ENCODE measurements around the gene EPHA10. TPM values are rescaled to one million over a fixed set of nuclear protein-coding genes. Genes with fewer than 3 reads are reported as not detected.

The EPHA10 gene
- total and polyA plus RNA-seq, 4 donors, result under 0.01 to 0.09 (median 0.03) TPM; not detected in 1

DNA sequence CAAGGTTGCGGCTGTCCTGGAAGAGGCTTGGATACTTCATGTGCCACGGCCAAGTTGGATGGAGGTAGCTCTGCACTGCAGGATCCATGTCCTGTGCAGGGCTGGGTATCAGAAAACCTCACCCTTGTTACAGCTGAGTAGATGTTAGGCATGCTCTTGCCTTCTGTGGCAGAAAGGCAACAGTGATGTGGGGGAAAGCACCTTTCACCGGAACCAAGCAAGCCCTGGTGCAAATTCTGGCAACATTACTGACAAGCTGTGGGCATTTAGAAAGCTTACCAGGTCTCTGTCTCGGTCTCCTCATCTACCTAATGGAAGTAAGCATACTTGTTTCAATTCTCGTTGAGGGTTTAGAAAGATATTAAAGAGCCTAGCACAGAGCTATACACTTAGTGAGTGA lies 87.1 kb downstream of the EPHA10 start:
- no peak for DNase-seq (ENCODE audit: low spot score)
- Histone ChIP-seq H3K36me3 (ENCODE audit: control insufficient read depth in 4 of 4, insufficient read depth in 3 of 4, low read depth in 1 of 4, low read length in 3 of 4) (peaks cover 0 to 10% (median 3%) of the 10 kb centered on the region in 4 donors), H3K27ac (ENCODE audit: low read depth in 1 of 2, low read length in 2 of 2) (no peak overlapping the region), H3K4me1 (ENCODE audit: control insufficient read depth in 4 of 4, insufficient read depth in 4 of 4, low read length in 3 of 4) (no peaks in the 10 kb centered on the region), H3K9me3 (ENCODE audit: control insufficient read depth in 4 of 4, low read length in 3 of 4) (no peaks in the 10 kb centered on the region), H3K9ac (ENCODE audit: low read depth in 1 of 2, low read length in 2 of 2) (no peak overlapping the region), H3K27me3 (ENCODE audit: control insufficient read depth in 4 of 4, insufficient read depth in 4 of 4, low read length in 3 of 4) (peaks cover 0 to 3% (median 0%) of the 10 kb centered on the region in 4 donors), H3K4me3 (ENCODE audit: low read depth in 1 of 3, low read length in 3 of 3) (no peak overlapping the region)
- WGBS, result 67% methylated on average over 5 of the region's 5 CpGs
- TF ChIP-seq, protein P1, sequence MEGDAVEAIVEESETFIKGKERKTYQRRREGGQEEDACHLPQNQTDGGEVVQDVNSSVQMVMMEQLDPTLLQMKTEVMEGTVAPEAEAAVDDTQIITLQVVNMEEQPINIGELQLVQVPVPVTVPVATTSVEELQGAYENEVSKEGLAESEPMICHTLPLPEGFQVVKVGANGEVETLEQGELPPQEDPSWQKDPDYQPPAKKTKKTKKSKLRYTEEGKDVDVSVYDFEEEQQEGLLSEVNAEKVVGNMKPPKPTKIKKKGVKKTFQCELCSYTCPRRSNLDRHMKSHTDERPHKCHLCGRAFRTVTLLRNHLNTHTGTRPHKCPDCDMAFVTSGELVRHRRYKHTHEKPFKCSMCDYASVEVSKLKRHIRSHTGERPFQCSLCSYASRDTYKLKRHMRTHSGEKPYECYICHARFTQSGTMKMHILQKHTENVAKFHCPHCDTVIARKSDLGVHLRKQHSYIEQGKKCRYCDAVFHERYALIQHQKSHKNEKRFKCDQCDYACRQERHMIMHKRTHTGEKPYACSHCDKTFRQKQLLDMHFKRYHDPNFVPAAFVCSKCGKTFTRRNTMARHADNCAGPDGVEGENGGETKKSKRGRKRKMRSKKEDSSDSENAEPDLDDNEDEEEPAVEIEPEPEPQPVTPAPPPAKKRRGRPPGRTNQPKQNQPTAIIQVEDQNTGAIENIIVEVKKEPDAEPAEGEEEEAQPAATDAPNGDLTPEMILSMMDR (IDR thresholded peaks at IDR 0.05; ENCODE audit: low read depth, low read length, missing input control), result no peak
- TF ChIP-seq HNF4A (conservative IDR thresholded peaks at IDR 0.05), result no peak
- TF ChIP-seq TAF1 (conservative IDR thresholded peaks at IDR 0.05), result no peak
- no peak for TF ChIP-seq RAD21 (IDR thresholded peaks at IDR 0.05)

DNA sequence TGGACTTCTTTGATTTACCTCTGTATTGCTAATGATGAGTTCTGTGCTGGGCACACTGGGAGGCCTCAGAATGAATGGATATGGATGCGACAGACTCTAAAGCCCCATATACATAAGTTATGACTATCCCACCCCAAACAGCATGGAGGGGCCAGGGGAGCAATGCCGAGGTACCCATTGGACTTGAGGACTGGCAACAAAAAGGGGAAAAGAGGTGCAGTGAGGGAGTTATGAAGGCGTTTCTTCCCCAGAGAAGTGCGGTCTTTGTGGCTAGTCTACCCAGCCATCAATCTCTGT lies 87.8 kb downstream of the EPHA10 start:
- Histone ChIP-seq H3K27me3 (ENCODE audit: control insufficient read depth in 4 of 4, insufficient read depth in 4 of 4, low read length in 3 of 4) (peaks cover 0 to 3% (median 0%) of the 10 kb centered on the region in 4 donors), H3K4me1 (ENCODE audit: control insufficient read depth in 4 of 4, insufficient read depth in 4 of 4, low read length in 3 of 4) (no peaks in the 10 kb centered on the region), H3K36me3 (ENCODE audit: control insufficient read depth in 4 of 4, insufficient read depth in 3 of 4, low read depth in 1 of 4, low read length in 3 of 4) (peaks cover 0 to 7% (median 0%) of the 10 kb centered on the region in 4 donors), H3K4me3 (ENCODE audit: low read depth in 1 of 3, low read length in 3 of 3) (no peak overlapping the region), H3K27ac (ENCODE audit: low read depth in 1 of 2, low read length in 2 of 2) (no peak overlapping the region), H3K9ac (ENCODE audit: low read depth in 1 of 2, low read length in 2 of 2) (no peak overlapping the region), H3K9me3 (ENCODE audit: control insufficient read depth in 4 of 4, low read length in 3 of 4) (no peaks in the 10 kb centered on the region)
- DNase-seq (ENCODE audit: low spot score), result no peak
- TF ChIP-seq SP1 (IDR thresholded peaks at IDR 0.05) (no peak), JUND (IDR thresholded peaks at IDR 0.05) (no peak), YY1 (IDR thresholded peaks at IDR 0.05) (no peak)
- TF ChIP-seq, protein P2, sequence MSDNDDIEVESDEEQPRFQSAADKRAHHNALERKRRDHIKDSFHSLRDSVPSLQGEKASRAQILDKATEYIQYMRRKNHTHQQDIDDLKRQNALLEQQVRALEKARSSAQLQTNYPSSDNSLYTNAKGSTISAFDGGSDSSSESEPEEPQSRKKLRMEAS (IDR thresholded peaks at IDR 0.05), result no peak
- WGBS, result 68% methylated on average over 4 of the region's 4 CpGs

DNA sequence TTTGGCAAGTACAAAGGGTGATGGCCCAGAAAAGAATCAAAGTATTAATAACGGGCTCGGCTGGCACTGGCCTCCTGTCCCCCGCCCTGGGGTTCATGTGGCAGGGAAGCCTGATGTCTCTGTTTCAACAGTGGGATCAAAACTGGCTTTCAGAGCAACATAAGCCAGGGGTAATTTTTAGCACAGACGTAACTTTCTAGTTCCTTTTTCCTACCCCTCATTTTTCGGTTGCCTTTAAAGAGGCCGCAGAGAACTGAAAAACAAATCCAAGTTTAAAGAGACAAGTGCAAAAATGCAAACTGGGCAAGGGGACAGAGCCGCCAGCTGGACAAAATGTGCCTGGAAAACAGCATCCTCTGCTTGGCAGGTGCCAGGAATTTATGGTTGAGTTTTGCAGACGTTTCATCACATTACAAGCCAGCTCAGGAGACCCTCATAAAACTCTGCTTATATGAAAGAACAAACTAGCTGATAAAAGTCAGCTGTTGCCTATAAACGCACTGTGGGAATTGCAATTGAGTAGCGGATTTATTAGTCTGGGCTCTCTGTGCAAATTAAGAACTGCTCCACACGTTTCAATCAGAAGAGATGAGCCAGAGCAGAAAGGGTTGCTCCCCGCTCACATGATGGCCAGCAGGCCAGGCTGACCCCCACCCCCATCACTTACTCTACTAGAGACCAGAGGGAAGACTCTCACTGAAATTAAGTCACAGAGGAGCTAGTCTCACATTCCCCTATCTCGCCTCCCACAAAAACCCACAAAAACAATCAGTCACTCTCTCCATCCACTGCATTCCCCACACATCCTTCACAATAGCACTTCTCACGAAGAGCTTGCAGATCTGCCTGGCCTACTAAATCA lies 88.4 kb downstream of the EPHA10 start:
- Histone ChIP-seq H3K4me1 (ENCODE audit: control insufficient read depth in 4 of 4, insufficient read depth in 4 of 4, low read length in 3 of 4) (no peaks in the 10 kb centered on the region), H3K9me3 (ENCODE audit: control insufficient read depth in 4 of 4, low read length in 3 of 4) (no peaks in the 10 kb centered on the region), H3K36me3 (ENCODE audit: control insufficient read depth in 4 of 4, insufficient read depth in 3 of 4, low read depth in 1 of 4, low read length in 3 of 4) (peaks cover 0 to 4% (median 0%) of the 10 kb centered on the region in 4 donors), H3K9ac (ENCODE audit: low read depth in 1 of 2, low read length in 2 of 2) (no peak overlapping the region), H3K27me3 (ENCODE audit: control insufficient read depth in 4 of 4, insufficient read depth in 4 of 4, low read length in 3 of 4) (peaks cover 0 to 3% (median 0%) of the 10 kb centered on the region in 4 donors), H3K4me3 (ENCODE audit: low read depth in 1 of 3, low read length in 3 of 3) (no peak overlapping the region), H3K27ac (ENCODE audit: low read depth in 1 of 2, low read length in 2 of 2) (no peak overlapping the region)
- TF ChIP-seq RXRA (IDR thresholded peaks at IDR 0.05) (no peak), HNF4G (IDR thresholded peaks at IDR 0.05) (no peak), RAD21 (IDR thresholded peaks at IDR 0.05) (no peak), TAF1 (conservative IDR thresholded peaks at IDR 0.05) (no peak), JUND (IDR thresholded peaks at IDR 0.05) (no peak), YY1 (IDR thresholded peaks at IDR 0.05) (no peak), FOXA2 (IDR thresholded peaks at IDR 0.05) (no peak), SP1 (IDR thresholded peaks at IDR 0.05) (no peak), HNF4A (conservative IDR thresholded peaks at IDR 0.05) (no peak), NR2F2 (IDR thresholded peaks at IDR 0.05) (no peak), EGR1 (IDR thresholded peaks at IDR 0.05; ENCODE audit: low read depth in 2 of 2) (no peak), FOXA1 (IDR thresholded peaks at IDR 0.05) (no peak), GABPA (IDR thresholded peaks at IDR 0.05 in 1 of 2, conservative IDR thresholded peaks at IDR 0.05 in 1 of 2) (no peak)
- TF ChIP-seq, protein P3, sequence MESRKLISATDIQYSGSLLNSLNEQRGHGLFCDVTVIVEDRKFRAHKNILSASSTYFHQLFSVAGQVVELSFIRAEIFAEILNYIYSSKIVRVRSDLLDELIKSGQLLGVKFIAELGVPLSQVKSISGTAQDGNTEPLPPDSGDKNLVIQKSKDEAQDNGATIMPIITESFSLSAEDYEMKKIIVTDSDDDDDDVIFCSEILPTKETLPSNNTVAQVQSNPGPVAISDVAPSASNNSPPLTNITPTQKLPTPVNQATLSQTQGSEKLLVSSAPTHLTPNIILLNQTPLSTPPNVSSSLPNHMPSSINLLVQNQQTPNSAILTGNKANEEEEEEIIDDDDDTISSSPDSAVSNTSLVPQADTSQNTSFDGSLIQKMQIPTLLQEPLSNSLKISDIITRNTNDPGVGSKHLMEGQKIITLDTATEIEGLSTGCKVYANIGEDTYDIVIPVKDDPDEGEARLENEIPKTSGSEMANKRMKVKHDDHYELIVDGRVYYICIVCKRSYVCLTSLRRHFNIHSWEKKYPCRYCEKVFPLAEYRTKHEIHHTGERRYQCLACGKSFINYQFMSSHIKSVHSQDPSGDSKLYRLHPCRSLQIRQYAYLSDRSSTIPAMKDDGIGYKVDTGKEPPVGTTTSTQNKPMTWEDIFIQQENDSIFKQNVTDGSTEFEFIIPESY (IDR thresholded peaks at IDR 0.05), result no peak
- 58% methylated on average over 14 of the region's 14 CpGs for WGBS
- DNase-seq (ENCODE audit: low spot score), result no peak

All from liver (tissue), 9 donors.